Measurements from ENCODE around the gene CRTAC1. TPM values are rescaled to one million over a fixed set of nuclear protein-coding genes. Genes with fewer than 3 reads are reported as not detected.

Gene CRTAC1
- total RNA-seq, 1 donor from 2014 or later = 123 TPM

GRCh38 chr10:97820096-97820704 is 210.2 kb downstream of the CRTAC1 start:
- H3K4me1 ChIP-seq = no peaks in the 10 kb centered on the region
- H3K9me3 ChIP-seq = no peaks in the 10 kb centered on the region
- TF ChIP-seq CTCF (IDR thresholded peaks at IDR 0.05) = no peak
- ATAC-seq (no peak), DNase-seq (no peak)
- H3K27me3 ChIP-seq (ENCODE audit: low read depth) = peaks cover 21% of the 10 kb centered on the region
- no peak overlapping the region for H3K4me3 ChIP-seq
- no peaks in the 10 kb centered on the region for H3K36me3 ChIP-seq
- no peak overlapping the region for H3K27ac ChIP-seq
- intact Hi-C loops (cut with DNase I) = no loop called here

- Histone ChIP-seq H3K36me3 (no peaks in the 10 kb centered on the region), H3K9me3 (no peaks in the 10 kb centered on the region), H3K27ac (no peak overlapping the region), H3K4me3 (no peak overlapping the region), H3K4me1 (no peaks in the 10 kb centered on the region), H3K27me3 (ENCODE audit: low read depth) (peaks cover 24% of the 10 kb centered on the region)
- ATAC-seq = no peak
- intact Hi-C loops (cut with DNase I) = no loop called here
- no peak for DNase-seq
- TF ChIP-seq CTCF (IDR thresholded peaks at IDR 0.05) = no peak
Observed at GRCh38 chr10:97818572-97818971, 211.8 kb downstream of the CRTAC1 start.

GRCh38 chr10:97816609-97817008 is 213.8 kb downstream of the CRTAC1 start:
- peak in 1 of 2 donors; percentile 31 for ATAC-seq
- H3K9me3 ChIP-seq = no peaks in the 10 kb centered on the region
- DNase-seq = no peak
- H3K27ac ChIP-seq = no peak overlapping the region
- no peak for TF ChIP-seq CTCF (IDR thresholded peaks at IDR 0.05)
- intact Hi-C loops (cut with DNase I) = no loop called here
- no peak overlapping the region for H3K4me3 ChIP-seq
- no peaks in the 10 kb centered on the region for H3K4me1 ChIP-seq
- H3K27me3 ChIP-seq (ENCODE audit: low read depth) = peaks cover 27% of the 10 kb centered on the region
- no peaks in the 10 kb centered on the region for H3K36me3 ChIP-seq

Other genes with a start within 250 kb of the CRTAC1 start
- gene GOLGA7B, start 180.8 kb downstream of the CRTAC1 start, total RNA-seq = 1.0 TPM
- gene R3HCC1L, start 104.0 kb upstream of the CRTAC1 start, total RNA-seq = 14.4 TPM
- 4.5 TPM for gene LOXL4, start 237.6 kb upstream of the CRTAC1 start, total RNA-seq

Measured in lower lobe of right lung (tissue), 2 donors.